Epithelial cell of esophagus (primary cell): ENCODE measurements around the gene TARBP2.
"Not testable (repeated sequence)": the region's sequence is repeated elsewhere in the genome, so short reads cannot be mapped to it uniquely, and the experiment has no call there.

Source experiments
- DNase-seq: peaks from one replicate; pipeline ENCODE4 v3.0.0; 2010; ENCODE audit warnings: low read depth
- H3K4me3 ChIP-seq: 2 replicates; pipeline ENCODE4 v1.5.1; 2011; ENCODE audit warnings: mild to moderate bottlenecking, low read length, control low read depth
- CTCF ChIP-seq: IDR thresholded peaks from 2 replicates; pipeline ENCODE4 v1.5.1; 2011; ENCODE audit warnings: low read depth, mild to moderate bottlenecking, low read length, control low read depth, inconsistent platforms; ENCODE audit not compliant: insufficient read depth; ENCODE audit errors: missing control alignments

The TARBP2 gene

GRCh38 chr12:53532524-53533445, 31.7 kb downstream of the TARBP2 start:
- DNase-seq = peak; percentile 11
- no peak overlapping the region for H3K4me3 ChIP-seq
- no peak for TF ChIP-seq CTCF

GRCh38 chr12:53533471-53533870, 32.4 kb downstream of the TARBP2 start:
- no peak overlapping the region for H3K4me3 ChIP-seq
- no peak for TF ChIP-seq CTCF
- no peak for DNase-seq

- TF ChIP-seq CTCF = no peak
- no peak overlapping the region for H3K4me3 ChIP-seq
- DNase-seq = no peak
Observed at GRCh38 chr12:53536962-53537361, 35.9 kb downstream of the TARBP2 start.

GRCh38 chr12:53538209-53538689, 37.2 kb downstream of the TARBP2 start:
- H3K4me3 ChIP-seq = no peak overlapping the region
- peak; percentile 87 for DNase-seq
- no peak for TF ChIP-seq CTCF

- no peak overlapping the region for H3K4me3 ChIP-seq
Observed at GRCh38 chr12:53539526-53539925, 38.4 kb downstream of the TARBP2 start.

GRCh38 chr12:53543539-53543938, 42.5 kb downstream of the TARBP2 start:
- peak; percentile 96 for TF ChIP-seq CTCF
- no peak overlapping the region for H3K4me3 ChIP-seq
- peak; percentile 76 for DNase-seq

More at GRCh38 chr12:53539526-53539925, 38.4 kb downstream of the TARBP2 start:
- DNase-seq = no peak
- no peak for TF ChIP-seq CTCF

GRCh38 chr12:53548354-53548753, 47.3 kb downstream of the TARBP2 start:
- H3K4me3 ChIP-seq, DNase-seq: not testable (repeated sequence)

- H3K4me3 ChIP-seq, DNase-seq: not testable (repeated sequence)
Observed at GRCh38 chr12:53550131-53550530, 49.0 kb downstream of the TARBP2 start.
